Keratinocyte (primary cell): Measurements from ENCODE around the gene ATG4A. TPM values are rescaled to one million over a fixed set of nuclear protein-coding genes. Genes with fewer than 3 reads are reported as not detected.

ENCODE experiments used
- DNase-seq: peaks from one replicate; pipeline ENCODE4 v3.0.0-alpha.2; 2011; ENCODE audit warnings: low read depth, missing footprints, low spot score
- FAIRE-seq: peaks from 2 replicates; lab custom pipeline; 2011; peaks lifted over from hg19 to GRCh38; lab: Jason Lieb, UNC
- H2AFZ ChIP-seq: 2 replicates; pipeline ENCODE4 v1.6.0; 2012; ENCODE audit warnings: low read length, control low read depth, inconsistent platforms; ENCODE audit not compliant: control insufficient read depth
- H3K27ac ChIP-seq: 2 replicates; pipeline ENCODE4 v1.5.1; 2011; ENCODE audit warnings: low read length; ENCODE audit not compliant: control insufficient read depth, insufficient read depth
- H3K27me3 ChIP-seq: 3 replicates; pipeline ENCODE4 v1.6.0; 2011; ENCODE audit warnings: low read length; ENCODE audit not compliant: control insufficient read depth, insufficient read depth; ENCODE audit errors: extremely low read depth
- H3K36me3 ChIP-seq, 2 experiments: 2 replicates in 1 of 2; 3 replicates in 1 of 2; pipeline ENCODE4 v1.5.1; 2011; ENCODE audit warnings: low read length in 2 of 2, mild to moderate bottlenecking in 1 of 2; ENCODE audit not compliant: control insufficient read depth in 2 of 2, insufficient read depth in 2 of 2; ENCODE audit errors: extremely low read depth in 1 of 2
- H3K4me1 ChIP-seq: 3 replicates; pipeline ENCODE4 v1.5.1; 2011; ENCODE audit warnings: low read length; ENCODE audit not compliant: control insufficient read depth, insufficient read depth; ENCODE audit errors: extremely low read depth
- H3K4me2 ChIP-seq: 3 replicates; pipeline ENCODE4 v1.6.0; 2011; ENCODE audit warnings: low read depth, low read length; ENCODE audit not compliant: control insufficient read depth, insufficient read depth; ENCODE audit errors: extremely low read depth
- H3K4me3 ChIP-seq, 3 experiments: fragments of 200-600 bp in 1 of 3; sonication (generic) in 1 of 3; 2 replicates in 2 of 3; 3 replicates in 1 of 3; pipeline ENCODE4 v1.5.1; 2011 to 2016; ENCODE audit warnings: low read length in 3 of 3, mild to moderate bottlenecking in 3 of 3, control low read depth in 2 of 3, inconsistent platforms in 1 of 3, low read depth in 1 of 3, mixed read lengths in 1 of 3, mixed run types in 1 of 3, moderate library complexity in 1 of 3; ENCODE audit not compliant: control insufficient read depth in 2 of 3, insufficient read depth in 2 of 3; ENCODE audit errors: extremely low read depth in 1 of 3
- H3K79me2 ChIP-seq: 2 replicates; pipeline ENCODE4 v1.6.0; 2012; ENCODE audit warnings: low read length; ENCODE audit not compliant: control insufficient read depth, insufficient read depth
- H3K9ac ChIP-seq: 3 replicates; pipeline ENCODE4 v1.6.0; 2011; ENCODE audit warnings: low read length; ENCODE audit not compliant: control insufficient read depth, insufficient read depth; ENCODE audit errors: extremely low read depth
- H3K9me1 ChIP-seq: 3 replicates; pipeline ENCODE4 v1.6.0; 2011; ENCODE audit warnings: low read length; ENCODE audit not compliant: control insufficient read depth, insufficient read depth; ENCODE audit errors: extremely low read depth
- H3K9me3 ChIP-seq: 2 replicates; pipeline ENCODE4 v1.5.1; 2012; ENCODE audit warnings: low read depth, low read length; ENCODE audit not compliant: control insufficient read depth
- H4K20me1 ChIP-seq: 3 replicates; pipeline ENCODE4 v1.6.0; 2011; ENCODE audit warnings: low read length; ENCODE audit not compliant: control insufficient read depth, insufficient read depth; ENCODE audit errors: extremely low read depth
- EZH2 ChIP-seq: IDR thresholded peaks from one replicate; pipeline ENCODE4 v1.6.1; 2012; ENCODE audit warnings: inconsistent platforms, mild to moderate bottlenecking, low read length, moderate library complexity
- dilution Hi-C: fragments of 300-500 bp; cut with MboI; formaldehyde crosslinking; loops from one replicate; pipeline ENCODE4 v1.7.0; 2020; ENCODE audit warnings: low sequenced_read_pairs; ENCODE audit not compliant: extremely low pct_ligation_motif_present
- polyA plus RNA-seq, 5 experiments: library from polyadenylated mRNA; depleted of rRNA in 3 of 5; stranded (reverse) in 3 of 5; stranded (forward) in 1 of 5; unstranded in 1 of 5; fragments of >200 nt; gene quantifications; 1 replicate in 1 of 5; 2 replicates in 3 of 5; 3 replicates in 1 of 5; pipeline versions ENCODE4 v1.2.1 to v1.2.3, GENCODE V29; 2011 to 2012; ENCODE audit warnings: missing spikeins in 2 of 5, low read depth in 1 of 5, low replicate concordance in 1 of 5
- TF ChIP-seq, protein P1 (sequence below), 3 experiments: IDR thresholded peaks in 1 of 3; conservative IDR thresholded peaks in 1 of 3; optimal IDR thresholded peaks in 1 of 3; 2 replicates in 2 of 3; 3 replicates in 1 of 3; pipeline versions ENCODE3 to v1.5.1; 2011; ENCODE audit warnings: low read length in 3 of 3, mild to moderate bottlenecking in 3 of 3, moderate library complexity in 2 of 3, control low read depth in 1 of 3, inconsistent platforms in 1 of 3; ENCODE audit not compliant: insufficient read depth in 2 of 3; ENCODE audit errors: extremely low read depth in 1 of 3

ATG4A gene
- polyA plus RNA-seq, 1 donor (not counting 4 experiments of a cell fraction or from before 2014, with no cell fraction given), result 19.3 TPM

DNA sequence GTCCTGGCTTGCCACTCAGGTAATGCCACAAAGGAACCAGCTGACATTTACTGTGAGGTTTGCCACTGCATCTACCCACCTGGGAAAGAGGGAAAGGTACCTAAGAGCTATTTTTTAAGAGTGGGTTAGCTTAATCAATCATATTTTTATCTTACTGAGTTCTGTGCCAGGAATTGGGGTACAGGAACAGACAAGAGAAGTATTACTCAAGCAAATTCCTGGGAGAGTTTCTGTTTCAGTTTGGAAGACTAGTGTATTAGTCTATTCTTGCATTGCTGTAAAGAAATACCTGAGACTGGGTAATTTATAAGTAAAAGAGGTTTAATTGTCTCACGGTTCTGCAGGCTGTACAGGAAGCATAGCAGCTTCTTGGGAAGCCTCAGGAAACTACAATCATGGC is 23.5 kb upstream of the ATG4A start:
- dilution Hi-C loops, result no loop called here

DNA sequence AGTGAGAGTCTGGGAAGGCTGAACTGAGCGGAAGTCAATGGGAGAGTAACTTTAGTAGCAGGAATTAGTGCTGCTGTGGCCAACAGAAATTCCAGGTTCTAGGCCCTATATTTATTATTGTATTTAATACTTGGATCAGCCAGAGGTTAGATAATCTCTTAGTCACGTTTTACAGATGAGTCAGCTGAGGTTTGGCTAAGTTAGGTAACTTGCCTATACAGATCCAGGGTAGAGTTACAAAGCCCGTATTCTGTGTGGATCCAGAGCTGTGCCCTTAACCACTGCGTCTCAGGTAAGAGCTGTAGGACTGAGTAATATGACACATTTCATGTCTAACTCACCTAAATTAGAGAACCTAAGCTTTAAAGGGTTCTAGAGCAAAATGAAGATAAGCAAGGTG is 20.7 kb upstream of the ATG4A start:
- Histone ChIP-seq H3K27me3 (peaks cover 3% of the 10 kb centered on the region), H3K4me2 (peak overlapping the region; percentile 17), H3K9me3 (no peaks in the 10 kb centered on the region), H4K20me1 (no peaks in the 10 kb centered on the region), H3K36me3 (no peaks in the 10 kb centered on the region), H3K9ac (no peak overlapping the region), H3K4me1 (peaks cover 21% of the 10 kb centered on the region), H2AFZ (no peak overlapping the region), H3K9me1 (no peaks in the 10 kb centered on the region), H3K4me3 (no peak overlapping the region), H3K79me2 (no peaks in the 10 kb centered on the region), H3K27ac (peak overlapping the region; percentile 54)
- peak; percentile 78 for FAIRE-seq
- dilution Hi-C loops, result no loop called here
- TF ChIP-seq EZH2, result no peak
- TF ChIP-seq, protein P1, sequence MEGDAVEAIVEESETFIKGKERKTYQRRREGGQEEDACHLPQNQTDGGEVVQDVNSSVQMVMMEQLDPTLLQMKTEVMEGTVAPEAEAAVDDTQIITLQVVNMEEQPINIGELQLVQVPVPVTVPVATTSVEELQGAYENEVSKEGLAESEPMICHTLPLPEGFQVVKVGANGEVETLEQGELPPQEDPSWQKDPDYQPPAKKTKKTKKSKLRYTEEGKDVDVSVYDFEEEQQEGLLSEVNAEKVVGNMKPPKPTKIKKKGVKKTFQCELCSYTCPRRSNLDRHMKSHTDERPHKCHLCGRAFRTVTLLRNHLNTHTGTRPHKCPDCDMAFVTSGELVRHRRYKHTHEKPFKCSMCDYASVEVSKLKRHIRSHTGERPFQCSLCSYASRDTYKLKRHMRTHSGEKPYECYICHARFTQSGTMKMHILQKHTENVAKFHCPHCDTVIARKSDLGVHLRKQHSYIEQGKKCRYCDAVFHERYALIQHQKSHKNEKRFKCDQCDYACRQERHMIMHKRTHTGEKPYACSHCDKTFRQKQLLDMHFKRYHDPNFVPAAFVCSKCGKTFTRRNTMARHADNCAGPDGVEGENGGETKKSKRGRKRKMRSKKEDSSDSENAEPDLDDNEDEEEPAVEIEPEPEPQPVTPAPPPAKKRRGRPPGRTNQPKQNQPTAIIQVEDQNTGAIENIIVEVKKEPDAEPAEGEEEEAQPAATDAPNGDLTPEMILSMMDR (optimal IDR thresholded peaks at IDR 0.05 in 1 of 3, IDR thresholded peaks at IDR 0.05 in 1 of 3, conservative IDR thresholded peaks at IDR 0.05 in 1 of 3; ENCODE audit: extremely low read depth in 1 of 3, insufficient read depth in 2 of 3, low read length in 3 of 3), result no peak
- DNase-seq, result peak; percentile 75

More for the DNA sequence above, 23.5 kb upstream of the ATG4A start:
- no peaks in the 10 kb centered on the region for H3K79me2 ChIP-seq
- H3K9me3 ChIP-seq, result no peaks in the 10 kb centered on the region
- peaks cover 21% of the 10 kb centered on the region for H3K4me1 ChIP-seq
- H3K27ac ChIP-seq, result peak overlapping the region; percentile 30
- no peaks in the 10 kb centered on the region for H3K9me1 ChIP-seq
- no peaks in the 10 kb centered on the region for H4K20me1 ChIP-seq
- FAIRE-seq (no peak), DNase-seq (no peak)
- H3K4me2 ChIP-seq, result peak overlapping the region; percentile 34
- TF ChIP-seq, protein P1 (optimal IDR thresholded peaks at IDR 0.05 in 1 of 3, IDR thresholded peaks at IDR 0.05 in 1 of 3, conservative IDR thresholded peaks at IDR 0.05 in 1 of 3; ENCODE audit: extremely low read depth in 1 of 3, insufficient read depth in 2 of 3, low read length in 3 of 3), result no peak
- TF ChIP-seq EZH2, result no peak
- H3K4me3 ChIP-seq, result no peak overlapping the region
- no peaks in the 10 kb centered on the region for H3K36me3 ChIP-seq
- H2AFZ ChIP-seq, result peak overlapping the region; percentile 34
- H3K9ac ChIP-seq, result no peak overlapping the region
- peaks cover 7% of the 10 kb centered on the region for H3K27me3 ChIP-seq
